HepG2 (cell line): ENCODE measurements around the gene TMEM86B. TPM values are rescaled to one million over a fixed set of nuclear protein-coding genes. Genes with fewer than 3 reads are reported as not detected.

ENCODE experiments used
- CSRNP1 ChIP-seq: sonication (generic); formaldehyde crosslinking; IDR thresholded peaks from 2 replicates; pipeline ENCODE4 v1.8.1; 2023; ENCODE audit warnings: mild to moderate bottlenecking, missing genetic modification reagents
- E2F5 ChIP-seq: sonication (generic); formaldehyde crosslinking; conservative IDR thresholded peaks from 2 replicates; pipeline ENCODE4 v1.4.0; 2020; ENCODE audit warnings: missing genetic modification reagents
- HMGA1 ChIP-seq: sonication (generic); formaldehyde crosslinking; conservative IDR thresholded peaks from 2 replicates; pipeline ENCODE4 v1.4.0; 2020; ENCODE audit warnings: missing genetic modification reagents
- HOXD1 ChIP-seq: sonication (generic); formaldehyde crosslinking; IDR thresholded peaks from 2 replicates; pipeline ENCODE4 v1.5.0; 2020; ENCODE audit warnings: missing genetic modification reagents
- IKZF5 ChIP-seq: IDR thresholded peaks from 2 replicates; pipeline ENCODE4 v1.6.1; 2018; ENCODE audit warnings: missing genetic modification reagents, mild to moderate bottlenecking, missing compliant biosample characterization
- IRX3 ChIP-seq: sonication (generic); formaldehyde crosslinking; IDR thresholded peaks from 2 replicates; pipeline ENCODE4 v1.8.1; 2023; ENCODE audit warnings: mild to moderate bottlenecking, low read depth, missing genetic modification reagents, borderline replicate concordance
- MAFF ChIP-seq: IDR thresholded peaks from 2 replicates; pipeline ENCODE4 v1.6.1; 2011; ENCODE audit warnings: low read depth, low read length, improper control_type of control experiment
- NBN ChIP-seq: fragments of 450-650 bp; conservative IDR thresholded peaks from 2 replicates; pipeline ENCODE4 v1.6.1; 2017
- PHF21A ChIP-seq: sonication (generic); formaldehyde crosslinking; IDR thresholded peaks from 2 replicates; pipeline ENCODE4 v1.5.0; 2020; ENCODE audit warnings: mild to moderate bottlenecking, missing genetic modification reagents
- POLR2A ChIP-seq, 2 experiments: IDR thresholded peaks; 2 replicates each; pipeline ENCODE4 v1.6.1; 2011; ENCODE audit warnings: low read depth in 2 of 2, low read length in 2 of 2, mild to moderate bottlenecking in 1 of 2, moderate library complexity in 1 of 2; ENCODE audit not compliant: insufficient read depth in 1 of 2
- REXO4 ChIP-seq: sonication (generic); formaldehyde crosslinking; IDR thresholded peaks from 2 replicates; pipeline ENCODE4 v1.8.0; 2022; ENCODE audit warnings: missing genetic modification reagents, mild to moderate bottlenecking, borderline replicate concordance
- RFX1 ChIP-seq: fragments of 450-650 bp; IDR thresholded peaks from 2 replicates; pipeline ENCODE4 v1.6.1; 2017
- SKI ChIP-seq: fragments of 450-650 bp; IDR thresholded peaks from one replicate; pipeline ENCODE4 v1.6.1; 2018; ENCODE audit warnings: mild to moderate bottlenecking; ENCODE audit not compliant: partially characterized antibody
- SMARCE1 ChIP-seq: fragments of 450-650 bp; IDR thresholded peaks from 2 replicates; pipeline ENCODE4 v1.6.1; 2017; ENCODE audit warnings: borderline replicate concordance
- SNRNP70 ChIP-seq: fragments of 200-400 bp; formaldehyde crosslinking; IDR thresholded peaks from 2 replicates; pipeline ENCODE4 v1.6.1; 2017; ENCODE audit warnings: mild to moderate bottlenecking, low read depth, low read length, moderate library complexity
- SOX5 ChIP-seq: IDR thresholded peaks from 2 replicates; pipeline ENCODE4 v1.6.1; 2016; ENCODE audit warnings: borderline replicate concordance
- TFAP4 ChIP-seq: sonication (generic); IDR thresholded peaks from 2 replicates; pipeline ENCODE4 v1.6.1; 2016; ENCODE audit warnings: low read depth, borderline replicate concordance
- TFDP1 ChIP-seq: IDR thresholded peaks from 2 replicates; pipeline ENCODE4 v1.6.1; 2016; ENCODE audit warnings: missing compliant biosample characterization, missing genetic modification reagents, borderline replicate concordance
- WIZ ChIP-seq: sonication (generic); formaldehyde crosslinking; IDR thresholded peaks from 2 replicates; pipeline ENCODE4 v1.5.1; 2020; ENCODE audit warnings: mild to moderate bottlenecking, missing genetic modification reagents
- YEATS4 ChIP-seq: sonication (generic); formaldehyde crosslinking; IDR thresholded peaks from 2 replicates; pipeline ENCODE4 v1.4.0; 2020; ENCODE audit warnings: missing genetic modification reagents, borderline replicate concordance
- ZFP90 ChIP-seq: sonication (generic); formaldehyde crosslinking; IDR thresholded peaks from 2 replicates; pipeline ENCODE4 v1.8.0; 2022; ENCODE audit warnings: missing genetic modification reagents, mild to moderate bottlenecking, inconsistent platforms, borderline replicate concordance
- ZNF597 ChIP-seq: sonication (generic); formaldehyde crosslinking; IDR thresholded peaks from 2 replicates; pipeline ENCODE4 v1.5.0; 2020; ENCODE audit warnings: missing genetic modification reagents
- ZNF614 ChIP-seq: IDR thresholded peaks from 2 replicates; pipeline ENCODE4 v1.6.1; 2018; ENCODE audit warnings: missing biosample characterization, missing genetic modification reagents, inconsistent platforms, borderline replicate concordance
- ZNF816 ChIP-seq: sonication (generic); formaldehyde crosslinking; IDR thresholded peaks from 2 replicates; pipeline ENCODE4 v1.8.0; 2022; ENCODE audit warnings: missing genetic modification reagents, mild to moderate bottlenecking, borderline replicate concordance
- ZNF83 ChIP-seq: sonication (generic); formaldehyde crosslinking; IDR thresholded peaks from 2 replicates; pipeline ENCODE4 v1.4.0; 2020; ENCODE audit warnings: missing genetic modification reagents, mild to moderate bottlenecking, borderline replicate concordance
- polyA plus RNA-seq, 8 experiments: library from polyadenylated mRNA; depleted of rRNA in 3 of 8; stranded (reverse) in 7 of 8; unstranded in 1 of 8; fragments of >200 nt; fragmentation: Illumina TruSeq in 4 of 8; extraction: Trizol in 4 of 8; gene quantifications; 2 replicates each; pipeline versions ENCODE4 v1.2.1 to v1.2.3, GENCODE V29; 2011 to 2016; ENCODE audit warnings: low read depth in 4 of 8, missing spikeins in 1 of 8, mixed read lengths in 1 of 8; ENCODE audit not compliant: insufficient read depth in 1 of 8
- total RNA-seq, 5 experiments: library from RNA; depleted of rRNA; stranded (reverse); fragments of >200 nt; fragmentation: Illumina TruSeq; extraction: Trizol; gene quantifications; 2 replicates each; pipeline ENCODE4 v1.2.3, GENCODE V29; 2016; ENCODE audit warnings: low read depth in 1 of 5

TMEM86B gene
- total and polyA plus RNA-seq, 2 of the 13 experiments (the other 11 are each of a cell fraction or from before 2014, with no cell fraction given) = 7.7 to 9.6 TPM

- TF ChIP-seq TFDP1 (CRISPR knock-in tag) (no peak), YEATS4 (CRISPR knock-in tag) (0 out of 2 replicates have a peak, but pooled peaks have one; percentile 24), MAFF (no peak), HMGA1 (CRISPR knock-in tag) (no peak), SMARCE1 (no peak), SKI (no peak), ZNF614 (CRISPR knock-in tag) (no peak), WIZ (CRISPR knock-in tag) (no peak), ZNF597 (CRISPR knock-in tag) (no peak), IKZF5 (CRISPR knock-in tag) (peak; percentile 68), E2F5 (CRISPR knock-in tag) (no peak), PHF21A (peak; percentile 78), NBN (no peak), ZNF83 (CRISPR knock-in tag) (no peak), CSRNP1 (peak; percentile 22; the same call in 1 of the 2 replicates), IRX3 (CRISPR knock-in tag) (no peak), TFAP4 (0 out of 2 replicates have a peak, but pooled peaks have one; percentile 3), ZFP90 (CRISPR knock-in tag) (no peak), REXO4 (no peak), SOX5 (CRISPR knock-in tag) (peak; percentile 29; the same call in 1 of the 2 replicates), ZNF816 (CRISPR knock-in tag) (no peak), HOXD1 (CRISPR knock-in tag) (no peak), POLR2A (IDR thresholded peaks at IDR 0.05; ENCODE audit: insufficient read depth in 1 of 2, low read depth in 2 of 2, low read length in 2 of 2) (peak; percentile 40 to 83), RFX1 (no peak), SNRNP70 (no peak)
These were observed at the start of gene TMEM86B (continued) for GRCh38 chr19:55228403-55229031.
